B cell (primary cell): Measurements from ENCODE around the gene ZNF692. TPM values are rescaled to one million over a fixed set of nuclear protein-coding genes. Genes with fewer than 3 reads are reported as not detected.
A peak's percentile ranks its signal among the peaks of the same experiment; 100 is the strongest.

Experiments
- ATAC-seq: fragments of 200-7000 bp; cut with Tn5 transposase; one replicate; pipeline ENCODE4 v1.10.0; 2021; ENCODE audit warnings: low read depth, mild to moderate bottlenecking, moderate number of reproducible peaks, moderate library complexity
- CTCF ChIA-PET: fragments of 350-600 bp; sonication (Branson Sonifier 250); formaldehyde crosslinking; loops from one replicate; lab custom pipeline; 2021; ENCODE audit warnings: antibody characterized with exemption, inconsistent platforms; lab: Charles Lee
- POLR2A ChIA-PET: fragments of 350-600 bp; sonication (Branson Sonifier 250); formaldehyde crosslinking; loops from one replicate; lab custom pipeline; 2021; ENCODE audit warnings: antibody characterized with exemption; lab: Charles Lee
- DNase-seq: peaks from one replicate; pipeline ENCODE4 v3.0.0; 2013
- H2AFZ ChIP-seq: 2 replicates; pipeline ENCODE4 v1.6.1; 2012; ENCODE audit warnings: mild to moderate bottlenecking, low read depth, low read length; ENCODE audit not compliant: insufficient read depth, poor library complexity, severe bottlenecking
- H3K27ac ChIP-seq, 2 donors: 1 replicate in 1 of 2; 2 replicates in 1 of 2; pipeline ENCODE4 v1.5.1; 2012 to 2013; ENCODE audit warnings: low read length in 2 of 2, mild to moderate bottlenecking in 2 of 2, moderate library complexity in 1 of 2
- H3K27me3 ChIP-seq, 4 experiments: fragments of 200-600 bp in 1 of 4; sonication (generic) in 1 of 4; replicated peaks in 1 of 4; 1 replicate in 2 of 4; 2 replicates in 2 of 4; pipeline versions ENCODE4 v1.6.1 to v1.7.0; 2013 to 2016; ENCODE audit warnings: low read length in 3 of 4, mild to moderate bottlenecking in 2 of 4, mixed read lengths in 1 of 4, moderate library complexity in 1 of 4; ENCODE audit not compliant: insufficient read depth in 4 of 4, control insufficient read depth in 3 of 4; ENCODE audit errors: control extremely low read depth in 1 of 4
- H3K36me3 ChIP-seq, 2 experiments: replicated peaks in 1 of 2; 1 replicate in 1 of 2; 2 replicates in 1 of 2; pipeline versions ENCODE4 v1.6.1 to v1.7.1; 2013; ENCODE audit warnings: low read length in 1 of 2; ENCODE audit not compliant: insufficient read depth in 2 of 2, control insufficient read depth in 1 of 2; ENCODE audit errors: control extremely low read depth in 1 of 2, extremely low read depth in 1 of 2
- H3K4me1 ChIP-seq, 2 donors: fragments of 200-600 bp in 1 of 2; sonication (generic) in 1 of 2; 1 replicate in 1 of 2; 2 replicates in 1 of 2; pipeline versions ENCODE4 v1.5.1 to v1.6.1; 2013 to 2017; ENCODE audit warnings: low read length in 2 of 2; ENCODE audit not compliant: control insufficient read depth in 2 of 2, insufficient read depth in 2 of 2
- H3K4me2 ChIP-seq: replicated peaks from 2 replicates; pipeline ENCODE3; 2012; ENCODE audit warnings: mild to moderate bottlenecking, low read depth, low read length; ENCODE audit not compliant: poor library complexity, severe bottlenecking
- H3K4me3 ChIP-seq, 5 experiments: fragments of 200-600 bp in 1 of 5; sonication (generic) in 1 of 5; 1 replicate in 3 of 5; 2 replicates in 2 of 5; pipeline versions ENCODE4 v1.5.1 to v1.7.0; 2011 to 2016; ENCODE audit warnings: low read length in 4 of 5, mild to moderate bottlenecking in 4 of 5, low read depth in 2 of 5, control low read depth in 1 of 5, moderate library complexity in 1 of 5; ENCODE audit not compliant: insufficient read depth in 1 of 5; ENCODE audit errors: control extremely low read depth in 1 of 5, extremely low read depth in 1 of 5
- H3K79me2 ChIP-seq: fragments of 200-600 bp; sonication (generic); one replicate; pipeline ENCODE4 v1.6.0; 2016; ENCODE audit warnings: low read length; ENCODE audit not compliant: control insufficient read depth, insufficient read depth
- H3K9ac ChIP-seq: fragments of 200-600 bp; sonication (generic); 2 replicates; pipeline ENCODE4 v1.6.1; 2017; ENCODE audit warnings: mild to moderate bottlenecking, low read length, moderate library complexity
- H3K9me3 ChIP-seq, 3 donors: one replicate each; pipeline versions ENCODE4 v1.6.1 to v1.7.1; 2013; ENCODE audit warnings: low read length in 2 of 3; ENCODE audit not compliant: control insufficient read depth in 2 of 3, insufficient read depth in 1 of 3; ENCODE audit errors: control extremely low read depth in 1 of 3
- H4K20me1 ChIP-seq: 2 replicates; pipeline ENCODE4 v1.6.0; 2012; ENCODE audit warnings: mild to moderate bottlenecking, low read length; ENCODE audit not compliant: insufficient read depth, control insufficient read depth, poor library complexity, severe bottlenecking
- H3K27ac Mint-ChIP-seq: one replicate; pipeline ENCODE4 v1.8.0; 2021; ENCODE audit warnings: mixed read lengths
- H3K27me3 Mint-ChIP-seq: one replicate; pipeline ENCODE4 v1.8.0; 2021; ENCODE audit warnings: mixed read lengths
- H3K4me1 Mint-ChIP-seq: one replicate; pipeline ENCODE4 v1.8.0; 2021; ENCODE audit warnings: mixed read lengths
- H3K4me3 Mint-ChIP-seq: one replicate; pipeline ENCODE4 v1.8.0; 2021; ENCODE audit warnings: mixed read lengths
- H3K9me3 Mint-ChIP-seq: one replicate; pipeline ENCODE4 v1.8.0; 2022; ENCODE audit warnings: mixed read lengths; ENCODE audit not compliant: insufficient read depth
- EZH2 ChIP-seq: IDR thresholded peaks from 2 replicates; pipeline ENCODE4 v1.6.1; 2012; ENCODE audit warnings: borderline replicate concordance, low read depth, mild to moderate bottlenecking, moderate library complexity, low read length; ENCODE audit not compliant: insufficient read depth, poor library complexity, severe bottlenecking
- WGBS: methylation state at CpG from one replicate; pipeline ENCODE4 v1.1.5; 2013; ENCODE audit warnings: missing lambda C conversion rate; ENCODE audit not compliant: insufficient coverage; 5-methylcytosine and 5-hydroxymethylcytosine counted together
- intact Hi-C: fragments of 100-400 bp; cut with micrococcal nuclease; formaldehyde crosslinking; loops from one replicate; pipeline ENCODE4 v1.10.0; 2022
- polyA plus RNA-seq: library from polyadenylated mRNA; depleted of rRNA; stranded (reverse); fragments of >200 nt; gene quantifications from 2 replicates; pipeline ENCODE4 v1.2.3, GENCODE V29; 2012
- total RNA-seq, 2 donors: library from RNA; stranded (reverse); fragments of 120-200 nt in 1 of 2; gene quantifications; 1 replicate in 1 of 2; 2 replicates in 1 of 2; pipeline versions ENCODE4 v1.2.3 to v1.2.4, GENCODE V29; 2013 to 2022
- TF ChIP-seq, protein P1 (sequence below): fragments of 200-600 bp; IDR thresholded peaks from one replicate; pipeline ENCODE4 v1.8.0; 2022; ENCODE audit warnings: antibody characterized with exemption, mild to moderate bottlenecking

Gene ZNF692
- total and polyA plus RNA-seq, 2 donors (not counting 1 experiment from before 2014, with no cell fraction given), result 56.9 to 157 TPM

DNA sequence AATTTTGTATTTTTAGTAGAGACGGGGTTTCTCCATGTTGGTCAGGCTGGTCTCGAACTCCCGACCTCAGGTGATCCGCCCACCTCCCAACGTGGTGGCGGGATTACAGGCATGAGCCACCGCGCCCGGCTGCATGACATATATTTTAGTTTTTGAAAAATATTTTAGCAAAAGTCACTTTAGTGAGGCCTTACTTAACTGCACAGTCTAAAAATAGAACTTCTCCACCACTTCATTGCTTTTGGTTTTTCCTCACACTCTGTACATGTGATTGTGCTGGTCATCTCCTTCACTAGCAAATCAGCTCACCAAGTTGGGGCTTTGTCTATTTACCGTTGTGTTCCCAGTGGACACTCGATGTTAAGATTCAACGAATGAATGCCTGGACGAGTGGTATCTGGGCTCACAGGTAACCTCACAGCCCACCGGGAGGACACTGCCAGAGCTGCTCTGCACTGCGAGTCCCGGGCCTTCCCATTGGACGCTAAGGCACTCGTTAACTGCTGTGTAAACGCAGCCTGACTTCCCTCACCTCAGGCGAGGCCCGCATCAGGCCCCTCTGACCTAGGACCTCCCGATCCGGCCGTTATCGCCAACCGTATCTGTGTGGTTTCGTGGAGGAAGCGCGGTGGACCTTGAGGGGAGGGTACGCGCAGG lies 14.0 kb upstream of the ZNF692 start:
- H3K9me3 Mint-ChIP-seq, result no peaks in the 10 kb centered on the region
- TF ChIP-seq EZH2, result no peak
- TF ChIP-seq, protein P1, sequence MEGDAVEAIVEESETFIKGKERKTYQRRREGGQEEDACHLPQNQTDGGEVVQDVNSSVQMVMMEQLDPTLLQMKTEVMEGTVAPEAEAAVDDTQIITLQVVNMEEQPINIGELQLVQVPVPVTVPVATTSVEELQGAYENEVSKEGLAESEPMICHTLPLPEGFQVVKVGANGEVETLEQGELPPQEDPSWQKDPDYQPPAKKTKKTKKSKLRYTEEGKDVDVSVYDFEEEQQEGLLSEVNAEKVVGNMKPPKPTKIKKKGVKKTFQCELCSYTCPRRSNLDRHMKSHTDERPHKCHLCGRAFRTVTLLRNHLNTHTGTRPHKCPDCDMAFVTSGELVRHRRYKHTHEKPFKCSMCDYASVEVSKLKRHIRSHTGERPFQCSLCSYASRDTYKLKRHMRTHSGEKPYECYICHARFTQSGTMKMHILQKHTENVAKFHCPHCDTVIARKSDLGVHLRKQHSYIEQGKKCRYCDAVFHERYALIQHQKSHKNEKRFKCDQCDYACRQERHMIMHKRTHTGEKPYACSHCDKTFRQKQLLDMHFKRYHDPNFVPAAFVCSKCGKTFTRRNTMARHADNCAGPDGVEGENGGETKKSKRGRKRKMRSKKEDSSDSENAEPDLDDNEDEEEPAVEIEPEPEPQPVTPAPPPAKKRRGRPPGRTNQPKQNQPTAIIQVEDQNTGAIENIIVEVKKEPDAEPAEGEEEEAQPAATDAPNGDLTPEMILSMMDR, result no peak

DNA sequence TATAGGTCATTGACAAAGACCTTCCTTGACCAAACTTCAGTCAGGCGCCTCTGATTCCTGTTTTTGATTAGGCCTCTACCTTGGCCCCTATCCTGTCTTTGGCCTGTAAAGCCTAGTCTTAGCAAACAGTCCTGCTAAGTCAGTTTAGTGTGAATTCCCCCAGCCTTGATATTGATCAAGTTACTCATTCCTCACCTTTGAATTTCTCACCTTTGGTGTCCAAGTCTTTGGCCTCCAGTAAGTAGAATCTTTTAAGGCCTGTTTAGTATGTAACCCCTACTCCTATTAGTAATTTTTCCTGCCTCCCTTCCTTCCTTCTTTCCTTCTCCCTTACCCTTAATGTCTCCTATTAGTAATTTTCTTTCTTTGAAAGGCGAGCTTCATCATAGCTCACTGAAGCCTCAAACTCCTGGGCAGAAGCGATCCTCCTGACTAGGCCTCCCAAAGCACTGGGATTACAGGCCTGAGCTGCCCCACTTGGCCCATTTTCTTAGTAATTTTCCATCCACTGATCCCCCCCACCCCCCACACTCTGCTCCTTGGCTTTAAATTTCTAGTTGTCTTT lies 13.0 kb upstream of the ZNF692 start:
- ChIA-PET CTCF (interaction anchor here (2.2 kb wide), 1 partner anchor 34 kb away, joined by 9 read pairs; the partner anchor contains the start of gene ZNF672), POLR2A (no interaction called here)
- peak overlapping the region; percentile 23 for H3K4me2 ChIP-seq
- no peak overlapping the region for H3K4me3 ChIP-seq
- no peaks in the 10 kb centered on the region for H3K9me3 ChIP-seq
- no peak for ATAC-seq
- peaks cover 0 to 23% of the 10 kb centered on the region in 2 donors for H3K4me1 ChIP-seq
- no peak for DNase-seq
- TF ChIP-seq, protein P1, result no peak
- TF ChIP-seq EZH2, result no peak
- no peak overlapping the region for H2AFZ ChIP-seq
- Mint-ChIP-seq H3K4me3 (peak overlapping the region; percentile 39), H3K27ac (no peak overlapping the region), H3K27me3 (no peaks in the 10 kb centered on the region), H3K9me3 (no peaks in the 10 kb centered on the region), H3K4me1 (peaks cover 29% of the 10 kb centered on the region)
- no peaks in the 10 kb centered on the region for H3K79me2 ChIP-seq
- no peak overlapping the region for H3K27ac ChIP-seq
- H3K27me3 ChIP-seq, result no peaks in the 10 kb centered on the region
- 97% methylated on average over 3 of the region's 3 CpGs for WGBS
- H3K9ac ChIP-seq, result no peak overlapping the region
- intact Hi-C loops, result no loop called here
- H4K20me1 ChIP-seq, result no peaks in the 10 kb centered on the region
- no peaks in the 10 kb centered on the region for H3K36me3 ChIP-seq

More for the DNA sequence above, 14.0 kb upstream of the ZNF692 start:
- ChIA-PET POLR2A (interaction anchor here (0.6 to 2.4 kb wide), 6 partner anchors 10 to 401 kb away, joined by 3 to 12 read pairs (median 7); partner anchors contain the start of gene ZNF692), CTCF (interaction anchor here (0.7 to 2.3 kb wide), 10 partner anchors 12 to 244 kb away, joined by 3 to 11 read pairs (median 4); partner anchors contain the start of genes PGBD2, SH3BP5L, ZNF672 and ZNF692)
- Histone ChIP-seq H4K20me1 (no peaks in the 10 kb centered on the region), H3K4me2 (peak overlapping the region; percentile 89), H3K27ac (peak overlapping the region; percentile 64 to 81), H3K4me1 (peaks cover 0 to 23% of the 10 kb centered on the region in 2 donors), H3K36me3 (no peaks in the 10 kb centered on the region), H3K79me2 (no peaks in the 10 kb centered on the region), H2AFZ (peak overlapping the region; percentile 91), H3K4me3 (peak overlapping the region; percentile 68 to 98 (median 84)), H3K9ac (peak overlapping the region; percentile 81), H3K9me3 (no peaks in the 10 kb centered on the region), H3K27me3 (no peaks in the 10 kb centered on the region)
- WGBS, result under 1% methylated on average over 12 of the region's 31 CpGs
- H3K4me1 Mint-ChIP-seq, result peaks cover 30% of the 10 kb centered on the region
- no peaks in the 10 kb centered on the region for H3K27me3 Mint-ChIP-seq
- intact Hi-C loops, result loop anchor here (1.0 kb wide), 3 partner anchors 10 to 47 kb away; partner anchors contain the start of gene ZNF692
- H3K4me3 Mint-ChIP-seq, result peak overlapping the region; percentile 95
- DNase-seq (no peak), ATAC-seq (peak; percentile 22)
- H3K27ac Mint-ChIP-seq, result peak overlapping the region; percentile 97
